Psoas muscle (tissue), 8 donors: ENCODE measurements around the gene WNT6. TPM values are rescaled to one million over a fixed set of nuclear protein-coding genes. Genes with fewer than 3 reads are reported as not detected.
A peak's percentile ranks its signal among the peaks of the same experiment; 100 is the strongest.

Source experiments
- ATAC-seq, 4 donors: fragments of 200-7000 bp; cut with Tn5 transposase; one replicate each; pipeline ENCODE4 v1.9.1; 2020; ENCODE audit warnings: moderate library complexity in 3 of 4, mild to moderate bottlenecking in 2 of 4
- DNase-seq, 2 donors: peaks; one replicate each; pipeline ENCODE4 v3.0.0-alpha.2; 2020
- H3K27ac ChIP-seq: fragments of 200-600 bp; one replicate; pipeline ENCODE4 v1.8.0; 2022
- H3K27me3 ChIP-seq, 3 donors: fragments of 200-600 bp in 1 of 3; one replicate each; pipeline versions ENCODE4 v1.6.1 to v1.8.0; 2013 to 2022; ENCODE audit warnings: low read length in 2 of 3, mild to moderate bottlenecking in 2 of 3, moderate library complexity in 1 of 3; ENCODE audit not compliant: insufficient read depth in 3 of 3
- H3K36me3 ChIP-seq, 2 donors: fragments of 200-600 bp in 1 of 2; one replicate each; pipeline versions ENCODE4 v1.6.1 to v1.8.0; 2013 to 2022; ENCODE audit warnings: low read depth in 1 of 2, mild to moderate bottlenecking in 1 of 2, moderate library complexity in 1 of 2; ENCODE audit not compliant: insufficient read depth in 1 of 2
- H3K4me1 ChIP-seq: fragments of 200-600 bp; one replicate; pipeline ENCODE4 v1.8.0; 2022
- H3K4me3 ChIP-seq: fragments of 200-600 bp; one replicate; pipeline ENCODE4 v1.8.0; 2022; ENCODE audit warnings: mild to moderate bottlenecking
- H3K9me3 ChIP-seq: fragments of 200-600 bp; one replicate; pipeline ENCODE4 v1.8.0; 2022
- WGBS, 3 donors: extraction: QIAGEN DNeasy Blood & Tissue Kit; methylation state at CpG; one replicate each; pipeline versions ENCODE4 v1.1.6 to v1.1.7; 2013; 5-methylcytosine and 5-hydroxymethylcytosine counted together
- intact Hi-C, 2 donors: fragments of 100-400 bp; cut with DNase I; formaldehyde crosslinking; loops; one replicate each; pipeline versions ENCODE4 v1.11.0 to v1.14.2; 2022
- polyA plus RNA-seq, 3 donors: library from polyadenylated mRNA; stranded (reverse); fragments of 200-250 nt; gene quantifications; one replicate each; pipeline ENCODE4 v1.2.3, GENCODE V29; 2013
- total RNA-seq, 4 donors: library from RNA; stranded (reverse); fragmentation: NEBNext Ultra II Directional in 2 of 4; extraction: Animal tissue kit (Norgen Biotek cat#: 25700) in 2 of 4; gene quantifications; one replicate each; pipeline versions ENCODE4 v1.2.1 to v1.2.4, GENCODE V29; 2021 to 2023
- TF ChIP-seq, protein P1 (sequence below): fragments of 200-600 bp; IDR thresholded peaks from one replicate; pipeline ENCODE4 v1.8.0; 2022; ENCODE audit warnings: antibody characterized with exemption
- donor health status: healthy with polysubstance abuse.
- donor health status: DM: no; HTN: no; CAD: no; lungs with moderate emphysema.
- donor health status: Bipolar disorder and iron deficiency.
- donor health status: healthy.
- donor health status: DM: yes; HTN: yes; CAD: no.
- donor health status: DM: no; HTN: no; CAD: no.
- donor health status: DM: no; HTN: no; CAD: no.
- donor health status: DM: yes; HTN: yes; CAD: no.

Gene WNT6
- total and polyA plus RNA-seq, 7 donors = 0.05 to 1.0 (median 0.20) TPM

DNA sequence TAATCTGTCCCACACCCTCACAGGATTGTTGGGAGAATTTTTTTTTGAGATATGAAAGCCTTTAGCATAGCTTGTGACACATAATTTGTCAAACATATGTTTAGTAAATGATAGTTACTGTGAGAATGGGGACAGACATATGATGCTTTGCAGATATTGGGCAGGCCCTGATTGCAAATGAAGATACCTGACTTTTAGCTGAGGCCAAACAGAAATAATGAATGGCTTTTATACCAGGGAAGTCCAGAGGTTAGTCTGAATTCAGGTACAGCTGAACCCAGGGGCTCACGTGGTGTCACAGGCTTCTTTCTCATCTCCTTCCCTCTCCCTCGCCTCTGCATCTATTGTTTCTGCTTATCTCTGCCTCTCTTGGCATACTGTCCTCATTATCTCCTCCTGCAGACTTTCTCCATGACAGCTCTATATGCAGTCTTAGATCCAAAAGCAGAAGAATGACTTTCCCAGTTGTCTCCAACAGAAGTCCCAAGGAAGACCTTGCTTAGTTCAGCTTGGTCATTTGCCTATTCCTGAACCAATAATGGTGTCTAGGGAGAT lies 16.2 kb downstream of the WNT6 start:
- no peak for ATAC-seq

DNA sequence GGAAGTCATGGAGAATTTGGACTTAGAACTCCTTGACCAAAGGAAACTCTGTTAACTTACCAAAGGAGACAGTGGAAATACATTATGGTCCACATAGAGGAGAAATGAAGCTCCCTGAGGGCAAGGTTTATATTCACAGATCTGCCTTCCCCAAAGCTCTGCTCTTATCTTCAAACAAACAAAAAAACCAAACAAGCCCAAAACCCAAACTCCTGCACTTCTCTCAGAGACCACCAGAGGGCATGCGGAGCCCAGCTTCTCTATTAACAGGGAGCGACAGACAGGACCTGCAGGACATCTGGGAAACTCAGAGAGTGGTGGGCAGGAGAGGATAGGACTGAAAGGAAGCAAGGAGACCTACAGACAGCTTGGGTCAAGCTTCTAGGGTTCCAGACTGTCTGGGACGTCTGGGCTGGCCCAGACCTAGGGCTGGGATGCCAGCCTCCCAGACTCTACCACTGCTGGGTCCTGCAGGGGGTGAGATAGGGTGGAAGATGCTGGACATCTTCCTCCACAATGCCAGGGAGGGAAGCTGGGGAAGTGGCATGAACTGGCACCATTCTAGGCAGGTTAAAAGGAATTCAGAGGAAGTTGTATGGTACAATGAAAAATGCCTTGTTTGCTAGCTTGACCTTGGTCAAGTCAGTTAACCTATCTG lies 17.1 kb downstream of the WNT6 start:
- H3K36me3 ChIP-seq = no peaks in the 10 kb centered on the region
- H3K27ac ChIP-seq = no peak overlapping the region
- WGBS, 3 donors = 0 to 6% (median 0%) methylated on average over 3 of the region's 3 CpGs
- peaks cover 0 to 85% (median 35%) of the 10 kb centered on the region in 3 donors for H3K27me3 ChIP-seq
- no peaks in the 10 kb centered on the region for H3K9me3 ChIP-seq
- H3K4me1 ChIP-seq = peaks cover 5% of the 10 kb centered on the region
- TF ChIP-seq, protein P1, sequence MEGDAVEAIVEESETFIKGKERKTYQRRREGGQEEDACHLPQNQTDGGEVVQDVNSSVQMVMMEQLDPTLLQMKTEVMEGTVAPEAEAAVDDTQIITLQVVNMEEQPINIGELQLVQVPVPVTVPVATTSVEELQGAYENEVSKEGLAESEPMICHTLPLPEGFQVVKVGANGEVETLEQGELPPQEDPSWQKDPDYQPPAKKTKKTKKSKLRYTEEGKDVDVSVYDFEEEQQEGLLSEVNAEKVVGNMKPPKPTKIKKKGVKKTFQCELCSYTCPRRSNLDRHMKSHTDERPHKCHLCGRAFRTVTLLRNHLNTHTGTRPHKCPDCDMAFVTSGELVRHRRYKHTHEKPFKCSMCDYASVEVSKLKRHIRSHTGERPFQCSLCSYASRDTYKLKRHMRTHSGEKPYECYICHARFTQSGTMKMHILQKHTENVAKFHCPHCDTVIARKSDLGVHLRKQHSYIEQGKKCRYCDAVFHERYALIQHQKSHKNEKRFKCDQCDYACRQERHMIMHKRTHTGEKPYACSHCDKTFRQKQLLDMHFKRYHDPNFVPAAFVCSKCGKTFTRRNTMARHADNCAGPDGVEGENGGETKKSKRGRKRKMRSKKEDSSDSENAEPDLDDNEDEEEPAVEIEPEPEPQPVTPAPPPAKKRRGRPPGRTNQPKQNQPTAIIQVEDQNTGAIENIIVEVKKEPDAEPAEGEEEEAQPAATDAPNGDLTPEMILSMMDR = peak; percentile 94
- ATAC-seq = peak; percentile 61 to 76 (median 69)
- H3K4me3 ChIP-seq = no peak overlapping the region
- intact Hi-C loops = loop anchor here (2.0 kb wide), 2 partner anchors 20 to 22 kb away; no protein-coding TSS in a partner anchor
- DNase-seq = peak in 1 of 2 donors; percentile 67

More for the DNA sequence above, 16.2 kb downstream of the WNT6 start:
- H3K27me3 ChIP-seq = peaks cover 0 to 85% (median 38%) of the 10 kb centered on the region in 3 donors
- no peak overlapping the region for H3K27ac ChIP-seq
- no peak overlapping the region for H3K4me3 ChIP-seq
- no peaks in the 10 kb centered on the region for H3K36me3 ChIP-seq
- peaks cover 5% of the 10 kb centered on the region for H3K4me1 ChIP-seq
- no peak for DNase-seq
- WGBS, 3 donors = 51 to 65% (median 64%) methylated on average over 2 of the region's 2 CpGs
- no peaks in the 10 kb centered on the region for H3K9me3 ChIP-seq
- intact Hi-C loops = loop anchor here (2.0 kb wide), 2 partner anchors 21 to 23 kb away; no protein-coding TSS in a partner anchor
- TF ChIP-seq, protein P1 = no peak

DNA sequence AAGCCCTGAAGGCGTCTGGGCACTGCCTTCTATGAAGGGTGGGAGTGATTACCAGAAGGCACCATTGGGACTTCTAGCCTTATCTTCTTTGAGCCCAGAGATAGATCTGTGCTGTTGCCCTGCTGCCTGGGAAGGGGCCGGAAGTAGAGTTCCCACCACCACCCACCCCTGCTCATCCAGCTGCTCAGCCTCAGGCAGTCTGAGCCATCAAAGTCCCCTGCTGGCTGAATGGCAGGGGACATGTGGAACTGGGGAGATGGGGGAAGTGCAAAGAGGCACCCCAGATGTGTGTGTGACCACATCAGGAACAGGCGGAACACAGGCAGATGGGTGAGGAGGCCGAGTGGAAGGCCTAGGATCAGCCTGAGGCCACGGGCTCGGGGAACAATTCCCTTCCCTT lies 17.7 kb downstream of the WNT6 start:
- TF ChIP-seq, protein P1 = no peak
- no peaks in the 10 kb centered on the region for H3K36me3 ChIP-seq
- H3K4me3 ChIP-seq = no peak overlapping the region
- peaks cover 5% of the 10 kb centered on the region for H3K4me1 ChIP-seq
- ATAC-seq = no peak
- peaks cover 0 to 85% (median 32%) of the 10 kb centered on the region in 3 donors for H3K27me3 ChIP-seq
- intact Hi-C loops = loop anchor here (2.0 kb wide), 2 partner anchors 19 to 21 kb away; no protein-coding TSS in a partner anchor
- DNase-seq = peak in 1 of 2 donors; percentile 15
- no peak overlapping the region for H3K27ac ChIP-seq
- H3K9me3 ChIP-seq = no peaks in the 10 kb centered on the region
- WGBS, 3 donors = 65 to 70% (median 66%) methylated on average over 6 of the region's 6 CpGs

DNA sequence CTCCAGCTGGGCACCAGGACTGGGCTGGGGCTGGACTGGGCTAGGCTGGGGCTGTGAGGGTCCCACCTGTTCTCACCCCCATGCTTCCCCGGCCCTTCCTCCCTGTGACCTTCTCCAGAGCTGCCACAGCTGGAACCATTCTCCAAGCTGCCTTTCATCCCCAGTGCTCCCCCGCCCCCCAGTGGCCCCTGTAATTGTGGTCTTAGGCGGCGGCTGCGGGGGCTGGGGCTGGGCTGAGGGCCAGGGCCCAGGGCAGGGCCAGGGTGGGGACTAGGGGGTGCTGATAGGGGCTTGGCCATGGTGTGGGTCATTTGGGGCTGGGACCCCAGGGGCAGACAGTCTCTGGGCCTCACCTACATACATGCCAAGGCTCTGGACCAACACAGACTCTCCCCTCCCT lies 18.3 kb downstream of the WNT6 start:
- WGBS, 3 donors = 45 to 71% (median 57%) methylated on average over 5 of the region's 5 CpGs
- Histone ChIP-seq H3K4me3 (no peak overlapping the region), H3K36me3 (no peaks in the 10 kb centered on the region), H3K4me1 (peaks cover 5% of the 10 kb centered on the region), H3K9me3 (no peaks in the 10 kb centered on the region), H3K27ac (no peak overlapping the region), H3K27me3 (peaks cover 0 to 85% (median 30%) of the 10 kb centered on the region in 3 donors)
- no peak for ATAC-seq
- peak in 1 of 2 donors; percentile 32 for DNase-seq
- TF ChIP-seq, protein P1 = no peak
- intact Hi-C loops = loop anchor here (2.0 kb wide), 2 partner anchors 19 to 21 kb away; no protein-coding TSS in a partner anchor
